Activated B cell treated with CpG ODN at 0.5 μM for 24 hours (primary cell): ENCODE data around the gene ADD1. TPM values are rescaled to one million over a fixed set of nuclear protein-coding genes. Genes with fewer than 3 reads are reported as not detected.

Experiments
- ATAC-seq: fragments of 200-7000 bp; cut with Tn5 transposase; one replicate; pipeline ENCODE4 v1.10.0; 2021; ENCODE audit warnings: low read depth, mild to moderate bottlenecking, moderate library complexity
- CTCF ChIA-PET: fragments of 350-600 bp; sonication (Branson Sonifier 250); formaldehyde crosslinking; loops from one replicate; lab custom pipeline; 2021; ENCODE audit warnings: antibody characterized with exemption; lab: Charles Lee
- POLR2A ChIA-PET: fragments of 350-600 bp; sonication (Branson Sonifier 250); formaldehyde crosslinking; loops from one replicate; lab custom pipeline; 2021; ENCODE audit warnings: antibody characterized with exemption; lab: Charles Lee
- DNase-seq: peaks from one replicate; pipeline ENCODE4 v3.0.0; 2022
- H3K27ac Mint-ChIP-seq: one replicate; pipeline ENCODE4 v1.8.0; 2020; ENCODE audit warnings: mixed read lengths
- H3K27me3 Mint-ChIP-seq: one replicate; pipeline ENCODE4 v1.8.0; 2021; ENCODE audit warnings: mixed read lengths
- H3K36me3 Mint-ChIP-seq: one replicate; pipeline ENCODE4 v1.8.0; 2021; ENCODE audit warnings: low read depth, mixed read lengths
- H3K4me1 Mint-ChIP-seq: one replicate; pipeline ENCODE4 v1.8.0; 2021; ENCODE audit warnings: mixed read lengths
- H3K4me3 Mint-ChIP-seq: one replicate; pipeline ENCODE4 v1.8.0; 2020; ENCODE audit warnings: mild to moderate bottlenecking, mixed read lengths
- H3K9me3 Mint-ChIP-seq: one replicate; pipeline ENCODE4 v1.8.0; 2020; ENCODE audit warnings: mixed read lengths
- CTCF ChIP-seq: fragments of 200-600 bp; IDR thresholded peaks from one replicate; pipeline ENCODE4 v1.8.0; 2022; ENCODE audit warnings: antibody characterized with exemption, mild to moderate bottlenecking
- intact Hi-C: fragments of 100-400 bp; cut with micrococcal nuclease; formaldehyde crosslinking; loops from one replicate; pipeline ENCODE4 v1.15.1; 2024
- total RNA-seq: library from RNA; stranded (reverse); gene quantifications from 2 replicates; pipeline ENCODE4 v1.2.3, GENCODE V29; 2022

ADD1 gene
- total RNA-seq, 1 donor from 2014 or later: 340 TPM

GRCh38 chr4:2799971-2800690 lies 43.5 kb upstream of the ADD1 start:
- intact Hi-C loops: no loop called here
- H3K36me3 Mint-ChIP-seq: no peaks in the 10 kb centered on the region
- DNase-seq (peak; percentile 18), ATAC-seq (no peak)
- no peak for TF ChIP-seq CTCF
- peak overlapping the region; percentile 75 for H3K27ac Mint-ChIP-seq
- no peaks in the 10 kb centered on the region for H3K9me3 Mint-ChIP-seq
- no peaks in the 10 kb centered on the region for H3K27me3 Mint-ChIP-seq
- POLR2A ChIA-PET: interaction anchor here (0.7 to 6.3 kb wide), 8 partner anchors 10 to 156 kb away, joined by 3 to 80 read pairs (median 4); partner anchors contain the start of gene ADD1
- H3K4me1 Mint-ChIP-seq: peaks cover 84% of the 10 kb centered on the region
- CTCF ChIA-PET: no interaction called here
- H3K4me3 Mint-ChIP-seq: peak overlapping the region; percentile 66

- TF ChIP-seq CTCF: no peak
- Mint-ChIP-seq H3K36me3 (no peaks in the 10 kb centered on the region), H3K27ac (peak overlapping the region; percentile 75), H3K27me3 (no peaks in the 10 kb centered on the region), H3K4me1 (peaks cover 84% of the 10 kb centered on the region), H3K4me3 (peak overlapping the region; percentile 68), H3K9me3 (no peaks in the 10 kb centered on the region)
- peak; percentile 79 for ATAC-seq
- intact Hi-C loops: loop anchor here (1.0 kb wide), 1 partner anchor 10 kb away; no protein-coding TSS in a partner anchor
- CTCF ChIA-PET: no interaction called here
- peak; percentile 60 for DNase-seq
- POLR2A ChIA-PET: interaction anchor here (0.6 to 6.3 kb wide), 7 partner anchors 10 to 54 kb away, joined by 3 to 80 read pairs (median 4); partner anchors contain the start of gene ADD1
Observed at GRCh38 chr4:2800691-2801596, 42.7 kb upstream of the ADD1 start.

- peak; percentile 5 for DNase-seq
- no peak for TF ChIP-seq CTCF
- intact Hi-C loops: no loop called here
- CTCF ChIA-PET: interaction anchor here (1.1 kb wide), 1 partner anchor 44 kb away, joined by 3 read pairs; no protein-coding TSS in a partner anchor
- H3K36me3 Mint-ChIP-seq: no peaks in the 10 kb centered on the region
- no peak overlapping the region for H3K4me3 Mint-ChIP-seq
- no peaks in the 10 kb centered on the region for H3K9me3 Mint-ChIP-seq
- ATAC-seq: no peak
- H3K27ac Mint-ChIP-seq: no peak overlapping the region
- H3K4me1 Mint-ChIP-seq: peaks cover 87% of the 10 kb centered on the region
- H3K27me3 Mint-ChIP-seq: no peaks in the 10 kb centered on the region
- POLR2A ChIA-PET: interaction anchor here (0.6 to 5.3 kb wide), 4 partner anchors 9 to 250 kb away, joined by 3 to 56 read pairs (median 8); no protein-coding TSS in a partner anchor
Observed at GRCh38 chr4:2802618-2803531, 40.8 kb upstream of the ADD1 start.

DNA sequence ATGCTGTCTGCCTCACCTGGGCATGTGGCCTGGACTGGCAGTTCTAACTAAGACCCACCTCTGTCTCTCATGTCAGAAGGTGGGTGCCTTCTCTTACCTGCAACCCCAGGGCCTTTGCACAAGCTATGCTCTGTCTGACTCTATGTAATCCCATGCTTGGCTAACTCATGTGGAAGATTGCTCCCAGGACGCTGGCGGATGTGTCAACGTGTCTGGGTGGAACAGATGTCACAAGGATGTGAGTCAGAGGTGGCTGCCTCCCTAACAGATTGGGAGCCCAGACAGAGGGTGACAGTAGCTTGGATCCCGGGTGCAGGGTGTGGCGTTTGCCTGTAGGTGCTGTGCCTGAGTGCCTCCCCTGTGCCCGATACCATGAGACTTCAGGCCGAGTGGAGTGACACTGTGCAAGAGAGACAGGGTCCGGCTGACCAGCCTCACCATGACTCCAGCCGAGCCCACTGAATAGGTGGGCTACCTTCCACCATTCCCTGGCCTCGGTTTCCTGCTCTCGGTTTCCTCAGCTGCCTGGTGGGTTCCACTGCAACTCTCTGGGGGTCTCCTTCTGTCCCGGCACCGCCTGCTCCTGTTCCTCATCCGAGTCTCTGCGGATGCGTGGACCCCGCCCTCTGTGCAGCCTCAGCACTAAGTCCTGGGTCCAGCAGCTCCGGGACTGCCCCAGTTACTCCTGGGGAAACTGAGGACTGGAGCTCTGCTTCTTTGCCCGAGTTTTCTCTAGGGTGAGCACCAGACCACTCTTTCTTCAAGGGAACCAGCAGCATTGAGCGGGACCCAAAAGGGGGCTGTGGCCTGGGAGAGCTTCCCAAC lies 39.8 kb upstream of the ADD1 start:
- Mint-ChIP-seq H3K4me3 (no peak overlapping the region), H3K27ac (peak overlapping the region; percentile 92), H3K36me3 (no peaks in the 10 kb centered on the region), H3K27me3 (no peaks in the 10 kb centered on the region), H3K9me3 (no peaks in the 10 kb centered on the region), H3K4me1 (peaks cover 84% of the 10 kb centered on the region)
- ATAC-seq (no peak), DNase-seq (no peak)
- CTCF ChIA-PET: interaction anchor here (1.1 kb wide), 1 partner anchor 45 kb away, joined by 3 read pairs; no protein-coding TSS in a partner anchor
- POLR2A ChIA-PET: interaction anchor here (0.6 to 1.8 kb wide), 4 partner anchors 8 to 249 kb away, joined by 3 to 8 read pairs (median 5); no protein-coding TSS in a partner anchor
- intact Hi-C loops: no loop called here
- TF ChIP-seq CTCF: no peak
